CD1c-positive myeloid dendritic cell (primary cell): ENCODE measurements around the gene COPS2.
"Not testable (repeated sequence)": the region's sequence is repeated elsewhere in the genome, so short reads cannot be mapped to it uniquely, and the experiment has no call there.

ENCODE experiments used
- DNase-seq: peaks from one replicate; pipeline ENCODE4 v3.0.0-alpha.2; 2016; ENCODE audit errors: extremely low spot score

Gene COPS2

GRCh38 chr15:49155110-49155833 lies at the start of gene COPS2:
Gene COPS2 (minus strand): TSS chr15:49155599. CDS start chr15:49155578, 21 bp downstream.
- peak; percentile 99 for DNase-seq

GRCh38 chr15:49200347-49200746 lies 44.9 kb upstream of the COPS2 start:
- no peak for DNase-seq

DNA sequence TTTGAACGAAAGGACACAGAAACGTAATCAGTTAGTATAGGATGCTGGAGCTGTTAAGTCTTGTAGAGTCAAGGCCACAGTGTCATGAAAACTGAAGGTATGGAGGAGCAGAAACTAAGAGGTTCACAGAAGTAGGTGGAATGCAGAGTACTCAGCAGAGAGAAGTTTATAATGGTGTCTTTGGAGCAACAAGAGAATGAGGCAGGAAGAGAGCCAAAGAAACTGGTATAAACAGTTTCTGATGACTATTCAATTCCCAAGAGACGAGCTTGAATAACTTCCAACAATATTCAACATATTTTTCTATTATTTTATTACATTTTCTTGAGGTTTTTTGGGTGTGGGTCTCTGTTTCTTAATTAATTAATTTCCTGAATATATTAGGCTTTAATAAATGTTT lies 44.3 kb upstream of the COPS2 start:
- DNase-seq: no peak

DNA sequence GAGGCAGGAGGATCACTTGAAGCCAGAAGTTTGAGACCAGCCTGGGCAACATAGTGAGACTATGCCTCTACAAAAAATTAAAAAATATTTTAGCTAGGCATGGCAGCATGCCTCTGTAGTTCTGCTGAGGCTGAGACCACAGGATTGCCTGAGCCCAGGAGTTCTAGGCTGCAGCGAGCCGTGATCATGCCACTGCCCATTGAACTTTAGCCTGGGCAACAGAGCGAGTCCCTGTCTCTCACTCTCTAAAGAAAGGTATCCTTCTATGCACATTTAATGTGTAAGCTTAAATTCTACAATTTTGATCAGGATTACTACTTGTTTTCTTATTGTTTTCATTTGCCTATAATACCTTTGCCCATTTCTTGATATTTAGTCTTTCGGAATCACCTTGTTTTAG lies 41.5 kb upstream of the COPS2 start:
- DNase-seq: no peak

DNA sequence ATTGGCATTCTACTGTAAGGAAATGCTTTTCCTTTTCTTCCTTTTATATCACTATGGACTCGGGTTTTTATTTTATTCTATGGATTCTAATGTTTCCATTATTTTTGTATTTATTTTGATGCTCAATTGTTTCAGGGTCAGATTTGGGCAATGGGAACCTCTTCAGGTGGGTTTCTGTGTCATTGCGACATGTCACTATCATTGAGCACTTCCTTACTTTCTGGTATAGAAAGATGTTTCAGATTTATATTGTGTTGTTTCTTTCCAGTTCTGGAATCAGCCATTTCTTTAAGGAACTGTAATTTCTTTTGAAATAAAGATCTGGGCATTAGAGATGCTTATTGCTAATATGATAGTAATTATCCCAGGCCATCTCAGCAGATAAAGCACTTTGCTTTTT lies 36.5 kb upstream of the COPS2 start:
- DNase-seq: no peak

DNA sequence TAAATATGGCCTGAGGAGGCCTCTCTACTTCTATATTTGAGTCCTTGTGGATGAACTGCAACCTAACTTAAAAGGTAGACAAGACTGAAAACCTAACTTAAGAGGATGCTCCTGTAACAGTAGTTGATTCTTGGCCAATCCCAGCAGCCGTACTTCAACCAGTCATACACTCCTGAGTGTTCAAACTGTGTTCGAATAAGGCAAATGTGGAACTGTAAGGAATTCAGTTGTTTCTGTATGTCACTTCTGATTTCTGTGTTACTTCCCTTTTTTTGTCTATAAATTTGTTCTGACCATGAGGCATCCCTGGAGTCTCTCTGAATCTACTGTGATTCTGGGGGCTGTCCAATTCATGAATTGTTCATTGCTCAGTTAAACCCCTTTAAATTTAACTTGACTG lies 35.2 kb upstream of the COPS2 start:
- peak; percentile 58 for DNase-seq

DNA sequence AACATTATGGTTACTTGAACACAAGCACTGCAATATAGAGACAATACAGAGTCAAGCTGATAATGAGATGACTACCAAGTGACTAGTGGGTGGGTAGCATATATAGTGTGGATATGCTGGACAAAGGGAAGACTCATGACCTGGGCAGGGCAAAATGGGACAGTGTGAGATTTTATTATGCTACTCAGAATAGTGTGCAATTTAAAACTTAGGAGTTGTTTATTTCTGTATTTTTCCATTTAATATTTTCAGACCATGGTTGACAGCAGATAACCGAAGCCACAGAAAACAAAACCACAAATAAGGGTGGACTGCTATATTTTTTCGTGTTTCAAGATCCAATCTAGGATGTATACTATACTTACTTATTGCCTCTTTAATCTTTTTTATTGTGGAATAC lies 34.2 kb upstream of the COPS2 start:
- DNase-seq: no peak

DNA sequence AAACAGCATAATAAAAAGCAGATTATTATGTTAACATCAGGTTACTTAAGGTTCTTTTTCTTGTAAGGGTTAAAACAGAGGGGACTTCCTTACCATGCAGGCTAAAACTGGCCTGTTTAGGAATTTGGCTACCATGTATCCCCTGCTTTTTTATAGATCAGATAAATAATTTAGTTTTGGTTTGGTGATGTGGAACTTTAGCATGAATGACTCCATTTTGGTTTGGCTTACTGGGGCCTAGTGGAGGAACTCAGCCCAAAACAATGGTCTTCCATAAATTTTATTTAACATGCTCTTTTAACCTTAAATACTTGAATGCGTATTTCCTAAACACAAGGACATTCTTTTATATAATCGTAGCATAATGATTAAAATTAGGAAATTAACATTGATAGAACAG lies 33.5 kb upstream of the COPS2 start:
- DNase-seq: no peak

GRCh38 chr15:49187549-49188245 lies 32.3 kb upstream of the COPS2 start:
- DNase-seq: no peak

DNA sequence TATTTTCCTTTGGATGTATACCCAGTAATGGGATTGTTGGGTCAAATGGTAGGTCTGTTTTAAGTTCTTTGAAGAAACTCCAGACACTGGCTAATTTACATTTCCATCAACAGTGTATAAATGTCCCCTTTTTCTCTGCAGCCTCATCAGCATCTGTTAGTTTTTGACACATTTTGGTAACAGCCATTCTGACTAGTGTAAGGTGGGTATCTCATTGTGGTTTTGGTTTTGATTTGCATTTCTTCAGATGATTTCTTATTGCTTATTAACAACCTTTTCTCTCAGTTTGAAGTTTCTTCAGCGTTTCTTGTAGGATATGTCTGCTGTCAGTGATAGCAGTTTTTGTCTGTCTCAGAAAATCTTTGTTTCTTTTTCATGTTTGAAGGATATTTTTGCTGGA lies 30.1 kb upstream of the COPS2 start:
- DNase-seq: no peak

DNA sequence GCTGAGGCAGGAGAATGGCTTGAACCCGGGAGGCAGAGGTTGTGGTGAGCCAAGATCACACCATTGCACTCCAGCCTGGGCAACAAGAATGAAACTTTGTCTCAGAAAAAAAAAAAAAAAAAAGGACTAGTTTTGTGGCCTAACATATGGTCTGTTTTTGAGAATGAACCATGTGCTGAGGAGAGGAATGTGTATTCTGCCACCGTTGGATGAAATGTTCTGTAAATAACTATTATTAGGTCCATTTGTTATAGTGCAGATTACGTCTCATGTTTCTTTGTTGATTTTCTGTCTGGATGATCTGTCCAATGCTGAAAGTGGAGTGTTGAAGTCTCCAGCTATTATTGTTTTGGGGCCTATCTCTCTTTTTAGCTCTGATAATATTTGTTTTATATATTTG lies 28.3 kb upstream of the COPS2 start:
- not testable (repeated sequence) for DNase-seq

DNA sequence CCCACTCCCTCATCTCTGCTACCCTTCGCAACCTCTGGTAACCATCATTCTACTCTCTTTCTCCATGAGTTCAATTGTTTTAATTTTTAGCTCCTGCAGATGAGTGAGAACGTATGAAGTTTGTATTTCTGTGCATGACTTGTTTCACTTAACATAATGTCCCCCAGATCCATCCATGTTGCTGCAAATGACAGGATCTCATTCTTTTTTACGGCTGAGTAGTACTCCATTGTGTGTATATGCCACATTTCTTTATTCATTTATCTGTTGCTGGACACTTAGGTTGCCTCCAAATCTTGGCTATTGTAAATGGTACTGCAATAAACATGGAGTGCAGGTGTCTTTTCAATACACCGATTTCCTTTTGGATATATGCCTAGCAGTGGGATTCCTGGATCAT lies 26.7 kb upstream of the COPS2 start:
- DNase-seq: no peak

GRCh38 chr15:49179433-49180190 lies 24.2 kb upstream of the COPS2 start:
- DNase-seq: no peak

- DNase-seq: no peak
These were observed 23.1 kb upstream of the COPS2 start for GRCh38 chr15:49178497-49178896.

DNA sequence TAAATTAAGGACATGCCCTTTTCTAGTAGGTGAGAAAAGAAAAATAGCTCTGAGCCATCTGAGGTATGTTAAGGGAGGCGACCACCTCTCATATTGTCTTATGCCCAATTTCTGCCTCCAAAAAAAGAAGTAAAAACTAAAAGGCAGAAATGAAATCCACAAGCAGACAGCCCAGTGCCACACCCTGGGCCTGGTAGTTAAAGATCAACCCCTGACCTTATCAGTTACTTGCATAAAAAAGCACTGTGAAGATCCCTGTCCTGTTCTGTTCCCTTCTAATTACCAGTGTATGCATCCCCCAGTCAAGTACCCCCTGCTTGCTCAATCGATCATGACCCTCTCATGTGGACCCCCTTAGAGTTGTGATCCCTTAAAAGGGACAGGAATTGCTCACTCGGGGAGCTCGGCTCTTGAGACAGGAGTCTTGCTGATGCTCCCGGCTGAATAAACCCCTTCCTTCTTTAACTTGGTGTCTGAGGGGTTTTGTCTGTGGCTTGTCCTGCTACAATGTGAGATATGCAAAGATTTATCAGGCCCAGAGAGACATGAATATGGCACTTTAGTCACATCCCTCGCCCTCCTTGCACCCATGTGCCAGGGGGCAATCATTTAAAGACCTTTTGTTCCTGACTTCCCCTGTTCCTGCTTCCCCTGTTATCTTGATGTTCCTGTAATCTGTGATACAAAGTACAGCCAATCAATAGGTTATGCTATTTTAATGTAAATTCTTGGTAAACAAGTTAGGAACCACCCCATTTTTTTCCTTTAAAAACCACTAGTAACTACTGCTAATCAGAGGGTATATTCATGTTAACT lies 20.4 kb upstream of the COPS2 start:
- DNase-seq: not testable (repeated sequence)

GRCh38 chr15:49174902-49175301 lies 19.5 kb upstream of the COPS2 start:
- DNase-seq: no peak

- DNase-seq: no peak
These were observed 16.4 kb upstream of the COPS2 start for GRCh38 chr15:49171790-49172189.

DNA sequence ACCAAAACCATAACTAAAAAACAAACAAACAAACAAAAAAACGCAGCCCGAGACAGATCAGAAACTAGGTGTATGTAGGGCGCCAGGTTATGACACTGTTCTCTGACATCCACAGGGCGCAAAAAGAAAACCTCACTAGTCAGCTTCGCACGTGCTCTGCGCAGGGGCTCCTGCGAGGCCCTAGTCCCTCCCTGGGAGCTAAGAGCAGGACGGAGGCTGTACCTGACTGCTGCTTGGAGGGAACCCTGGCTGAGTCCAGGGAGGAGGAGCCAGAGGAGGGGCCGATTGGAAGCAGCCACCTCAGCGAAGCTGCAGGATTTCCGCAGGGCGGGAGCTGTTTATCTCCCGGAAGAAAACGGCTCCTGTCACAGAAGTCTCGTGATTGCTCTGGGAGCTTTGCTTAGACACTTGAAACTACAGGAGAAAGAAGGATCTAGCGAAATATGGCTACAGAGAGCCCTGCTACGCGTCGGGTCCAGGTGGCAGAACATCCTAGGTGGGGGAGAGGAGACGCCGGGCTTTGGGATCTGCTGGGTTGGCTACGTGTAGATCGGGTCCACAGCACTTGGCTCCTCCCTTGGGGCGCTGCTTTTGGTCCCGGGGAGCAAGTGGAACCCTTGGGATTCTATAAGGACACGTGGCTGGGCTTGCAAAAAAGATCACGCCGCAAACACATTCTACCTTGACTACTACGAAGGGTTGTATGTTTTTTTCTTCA lies 14.6 kb upstream of the COPS2 start, which contains the start of gene GALK2:
Gene GALK2, plus strand, starts transcription at position 368 of the 718 bp plus-strand sequence. Its CDS starts 76 bp downstream, at position 444.
- DNase-seq: peak; percentile 85

DNA sequence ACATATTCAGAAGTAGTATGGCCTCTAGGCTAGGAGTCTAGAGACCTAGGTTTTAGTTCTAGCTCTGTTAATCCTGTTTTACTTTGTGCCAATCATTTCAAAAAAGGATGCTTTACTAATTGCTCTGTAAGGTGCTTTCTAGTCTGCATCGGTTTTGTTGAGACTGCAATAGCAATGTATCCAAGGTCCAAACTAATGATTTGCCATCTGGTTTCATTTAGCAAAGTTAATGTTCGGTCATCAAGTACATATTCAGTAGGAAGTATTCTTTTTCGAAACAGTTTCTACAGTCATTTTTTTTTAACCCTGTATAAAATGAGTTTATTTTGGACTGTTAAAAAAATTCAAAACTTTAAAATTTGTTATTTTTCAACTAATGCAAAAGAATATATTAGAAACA lies 12.6 kb upstream of the COPS2 start:
- DNase-seq: no peak

- no peak for DNase-seq
These were observed 9.5 kb upstream of the COPS2 start for GRCh38 chr15:49164865-49165264.

DNA sequence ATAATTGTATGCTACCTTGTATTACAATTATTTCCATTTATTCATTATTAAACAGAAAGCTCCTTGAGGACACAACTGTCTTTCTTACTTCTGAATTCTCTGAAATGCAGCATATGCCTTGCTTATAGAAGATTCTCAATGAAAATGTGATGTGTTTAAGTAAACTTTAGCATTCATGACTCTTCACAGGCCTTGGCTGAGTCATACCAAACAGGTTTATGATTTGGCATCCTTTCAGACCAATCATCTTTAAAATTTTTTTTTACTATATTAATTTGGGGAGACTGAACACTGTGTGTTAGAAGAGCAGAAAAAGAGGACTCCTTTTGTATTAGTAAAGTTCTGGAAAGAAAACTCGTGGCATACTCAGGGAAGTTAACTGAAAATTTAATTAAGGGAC lies 8.3 kb upstream of the COPS2 start:
- DNase-seq: no peak
